Subcutaneous adipose tissue (tissue), 4 donors: Measurements from ENCODE around the gene FAM151B. TPM values are rescaled to one million over a fixed set of nuclear protein-coding genes. Genes with fewer than 3 reads are reported as not detected.

Experiments used
- total RNA-seq, 4 donors: library from RNA; depleted of rRNA; stranded (reverse); fragments of >200 nt; gene quantifications; one replicate each; pipeline ENCODE4 v1.1.0, GENCODE V29; 2016
- TF ChIP-seq, protein P1 (sequence below): fragments of 450-650 bp; IDR thresholded peaks from one replicate; pipeline ENCODE4 v1.5.1; 2016; ENCODE audit warnings: low read depth, mild to moderate bottlenecking, control low read depth, antibody characterized with exemption, moderate library complexity

Gene FAM151B
- total RNA-seq, 4 donors from 2014 or later = 3.3 to 4.8 (median 3.7) TPM

DNA sequence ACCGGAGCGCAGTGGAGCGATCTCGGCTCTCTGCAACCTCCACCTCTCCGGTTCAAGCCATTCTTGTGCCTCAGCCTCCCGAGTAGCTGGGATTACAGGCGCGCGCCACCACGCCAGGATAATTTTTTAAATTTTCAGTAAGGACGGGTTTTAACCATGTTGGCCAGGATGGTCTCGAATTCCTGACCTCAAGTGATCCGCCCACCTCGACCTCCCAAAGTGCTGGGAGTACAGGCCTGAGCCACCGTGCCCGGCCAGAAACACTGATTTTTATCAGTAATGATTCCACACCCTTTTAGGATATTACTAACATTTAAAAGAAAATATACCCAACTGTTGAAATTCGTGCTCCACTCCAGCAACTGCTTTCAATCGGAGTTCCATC, 464 bp upstream of the FAM151B start:
- TF ChIP-seq, protein P1, sequence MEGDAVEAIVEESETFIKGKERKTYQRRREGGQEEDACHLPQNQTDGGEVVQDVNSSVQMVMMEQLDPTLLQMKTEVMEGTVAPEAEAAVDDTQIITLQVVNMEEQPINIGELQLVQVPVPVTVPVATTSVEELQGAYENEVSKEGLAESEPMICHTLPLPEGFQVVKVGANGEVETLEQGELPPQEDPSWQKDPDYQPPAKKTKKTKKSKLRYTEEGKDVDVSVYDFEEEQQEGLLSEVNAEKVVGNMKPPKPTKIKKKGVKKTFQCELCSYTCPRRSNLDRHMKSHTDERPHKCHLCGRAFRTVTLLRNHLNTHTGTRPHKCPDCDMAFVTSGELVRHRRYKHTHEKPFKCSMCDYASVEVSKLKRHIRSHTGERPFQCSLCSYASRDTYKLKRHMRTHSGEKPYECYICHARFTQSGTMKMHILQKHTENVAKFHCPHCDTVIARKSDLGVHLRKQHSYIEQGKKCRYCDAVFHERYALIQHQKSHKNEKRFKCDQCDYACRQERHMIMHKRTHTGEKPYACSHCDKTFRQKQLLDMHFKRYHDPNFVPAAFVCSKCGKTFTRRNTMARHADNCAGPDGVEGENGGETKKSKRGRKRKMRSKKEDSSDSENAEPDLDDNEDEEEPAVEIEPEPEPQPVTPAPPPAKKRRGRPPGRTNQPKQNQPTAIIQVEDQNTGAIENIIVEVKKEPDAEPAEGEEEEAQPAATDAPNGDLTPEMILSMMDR = no peak

DNA sequence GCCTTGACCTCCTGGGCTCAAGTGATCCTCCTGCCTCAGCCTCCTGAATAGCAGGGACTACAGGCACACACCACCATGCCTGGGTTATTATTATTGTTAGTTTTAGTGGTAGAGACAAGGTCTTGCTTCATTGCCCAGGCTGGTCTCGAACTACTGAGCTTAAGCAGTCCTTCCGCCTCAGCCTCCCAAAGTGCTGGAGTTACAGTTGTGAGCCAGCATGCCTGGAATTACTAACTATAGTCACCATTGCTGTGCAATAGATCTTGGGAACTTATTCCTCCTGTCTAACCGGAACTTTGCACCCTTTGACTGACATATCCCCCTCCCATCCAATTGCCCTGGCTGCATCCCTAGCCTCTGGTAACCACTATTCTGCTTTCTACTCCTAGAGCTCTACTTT, 3.4 kb downstream of the FAM151B start:
- TF ChIP-seq, protein P1 = no peak

DNA sequence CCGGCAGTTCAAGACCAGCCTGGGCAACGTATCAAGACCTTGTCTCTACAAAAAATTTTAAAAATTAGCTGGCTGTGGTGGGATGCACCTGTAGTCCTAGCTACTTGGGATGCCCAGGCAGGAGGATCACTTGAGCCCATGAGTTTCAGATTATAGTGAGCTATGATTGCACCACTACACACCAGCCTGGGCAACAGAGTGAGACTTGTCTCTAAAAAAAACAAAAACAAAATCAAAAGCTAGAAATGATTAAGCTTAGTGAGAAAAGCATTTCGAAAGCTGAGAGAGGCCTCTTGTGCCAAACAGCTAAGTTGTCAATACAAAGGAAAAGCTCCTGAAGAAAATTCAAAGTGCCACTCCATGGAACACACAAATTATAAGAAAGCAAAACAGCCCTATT, 4.8 kb downstream of the FAM151B start:
- TF ChIP-seq, protein P1 = no peak

DNA sequence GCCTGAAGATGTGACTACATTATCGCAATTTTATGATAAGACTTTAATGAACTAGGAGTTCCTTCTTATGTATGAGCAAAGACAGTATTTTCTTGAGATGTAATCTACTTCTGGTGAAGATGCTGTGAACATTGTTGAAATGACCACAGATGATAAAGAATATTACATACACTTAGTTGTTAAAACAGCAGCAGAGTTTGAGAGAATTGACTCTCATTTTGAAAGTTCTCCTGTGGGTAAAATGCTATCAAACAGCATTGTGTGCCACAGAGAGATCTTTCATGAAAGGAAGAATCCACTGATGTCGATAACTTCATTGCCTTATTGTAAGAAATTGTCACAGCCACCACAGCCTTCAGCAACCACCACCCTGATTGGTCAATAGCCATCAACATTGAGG, 8.0 kb downstream of the FAM151B start:
- TF ChIP-seq, protein P1 = no peak

DNA sequence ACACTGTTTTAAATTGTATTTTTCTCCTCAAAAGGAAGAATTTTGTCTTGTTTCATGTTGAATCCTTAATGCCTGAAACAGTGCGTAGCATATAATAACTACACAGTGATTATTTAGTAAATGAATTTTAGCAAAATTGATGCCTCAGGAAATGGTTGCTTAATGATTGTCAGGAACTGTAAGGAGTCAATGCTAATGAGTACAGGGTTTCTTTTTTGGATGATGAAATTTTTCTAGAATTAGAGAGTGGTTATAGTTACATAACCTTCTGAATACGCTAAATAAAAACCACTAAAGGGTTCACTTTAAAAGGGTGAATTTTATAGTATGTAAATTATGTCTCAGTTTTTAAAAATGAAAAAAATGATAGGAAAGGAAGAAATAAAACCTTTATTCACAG, 14.9 kb downstream of the FAM151B start:
- TF ChIP-seq, protein P1 = no peak

DNA sequence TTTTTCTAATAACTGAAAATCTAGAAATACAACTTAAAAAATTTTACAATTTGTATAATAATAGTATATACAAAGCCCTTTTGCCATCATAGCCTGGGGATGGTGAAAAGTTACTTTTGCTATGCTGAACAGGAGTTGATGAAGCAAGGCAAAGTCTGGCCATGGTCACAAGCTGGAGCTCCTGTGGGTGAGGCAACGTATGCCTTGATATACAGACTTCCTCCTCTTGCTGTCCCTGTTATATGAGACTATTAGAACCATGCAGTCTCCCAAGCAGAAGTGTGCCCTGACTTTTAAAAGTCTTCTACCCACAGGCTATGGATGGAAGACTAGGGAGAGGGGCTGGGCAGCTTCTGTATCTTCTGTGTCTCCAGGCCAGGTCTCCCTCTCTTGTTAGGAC, 15.7 kb downstream of the FAM151B start:
- TF ChIP-seq, protein P1 = no peak

DNA sequence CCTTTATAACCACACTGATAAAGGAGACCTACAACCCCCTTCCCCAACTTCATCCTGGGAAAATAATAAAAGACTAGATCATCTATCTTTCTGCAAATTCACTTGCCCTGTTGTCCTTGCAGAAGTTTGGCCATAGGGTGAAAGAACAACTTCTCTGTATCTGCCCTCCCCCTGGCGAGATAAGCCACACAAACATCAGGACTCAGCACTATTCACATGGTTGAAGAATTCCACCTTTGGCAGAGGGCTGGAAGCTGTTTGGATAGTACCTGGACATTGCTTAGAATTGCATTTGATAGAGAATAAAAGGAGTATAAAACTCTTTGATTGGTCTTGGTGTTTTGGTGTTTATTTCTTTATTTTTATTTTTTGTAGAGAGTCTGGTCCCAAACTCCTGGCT, 16.9 kb downstream of the FAM151B start:
- TF ChIP-seq, protein P1 = no peak

DNA sequence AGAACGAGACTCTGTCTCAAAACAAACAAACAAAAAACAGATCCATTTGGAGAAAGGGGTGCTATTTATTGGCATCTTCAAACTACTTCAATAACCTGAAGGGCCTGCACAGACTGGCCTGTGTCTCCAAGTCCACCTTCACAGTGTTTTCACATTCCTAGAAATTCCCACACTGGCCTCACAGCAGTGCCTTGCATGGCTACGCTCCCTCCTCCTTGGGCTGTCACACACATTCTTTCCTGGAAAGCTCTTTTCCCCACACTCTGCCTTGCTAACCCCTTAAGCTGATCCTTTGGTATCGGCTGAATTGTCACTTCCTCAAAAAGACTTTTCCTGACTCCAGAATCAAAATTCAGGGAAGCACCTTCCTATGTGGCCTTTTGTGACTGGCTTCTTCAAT, 19.8 kb downstream of the FAM151B start:
- TF ChIP-seq, protein P1 = no peak
